CD4-positive, alpha-beta T cell treated with Interleukin-21 for 1 hour (primary cell): Measurements from ENCODE around the gene ANKS3.

Experiments used
- DNase-seq: peaks from one replicate; pipeline ENCODE4 v3.0.0-alpha.2; 2020

The ANKS3 gene

GRCh38 chr16:4683255-4684057 is 50.6 kb downstream of the ANKS3 start:
- no peak for DNase-seq

- DNase-seq = peak; percentile 33
Measured at GRCh38 chr16:4682616-4683254, 51.3 kb downstream of the ANKS3 start.

GRCh38 chr16:4682084-4682591 is 51.9 kb downstream of the ANKS3 start:
- no peak for DNase-seq

GRCh38 chr16:4681471-4682083 is 52.5 kb downstream of the ANKS3 start:
- DNase-seq = no peak

GRCh38 chr16:4680673-4681470 is 53.2 kb downstream of the ANKS3 start:
- DNase-seq = no peak

GRCh38 chr16:4679850-4680636 is 54.0 kb downstream of the ANKS3 start:
- DNase-seq = peak; percentile 15

- DNase-seq = no peak
Measured at GRCh38 chr16:4679156-4679849, 54.8 kb downstream of the ANKS3 start.

GRCh38 chr16:4678596-4678995 is 55.5 kb downstream of the ANKS3 start:
- no peak for DNase-seq

- DNase-seq = no peak
Measured at GRCh38 chr16:4677994-4678393, 56.1 kb downstream of the ANKS3 start.

- DNase-seq = no peak
Measured at GRCh38 chr16:4677390-4677789, 56.7 kb downstream of the ANKS3 start.

- no peak for DNase-seq
Measured at GRCh38 chr16:4676831-4677230, 57.2 kb downstream of the ANKS3 start.

- DNase-seq = peak; percentile 76
Measured at GRCh38 chr16:4675864-4676786, 57.9 kb downstream of the ANKS3 start.

- no peak for DNase-seq
Measured at GRCh38 chr16:4674926-4675530, 59.0 kb downstream of the ANKS3 start.

- DNase-seq = no peak
Measured at GRCh38 chr16:4673387-4674046, 60.6 kb downstream of the ANKS3 start.

- DNase-seq = no peak
Measured at GRCh38 chr16:4668313-4668960, 65.6 kb downstream of the ANKS3 start.

- DNase-seq = no peak
Measured at GRCh38 chr16:4667203-4667963, 66.7 kb downstream of the ANKS3 start.

- DNase-seq = no peak
Measured at GRCh38 chr16:4666537-4667202, 67.4 kb downstream of the ANKS3 start.
